Spleen (tissue), 7 donors: ENCODE results near the gene KAT6B.

ENCODE experiments used
- CTCF ChIP-seq, 11 experiments: fragments of 200-600 bp in 7 of 11; fragments of 450-650 bp in 4 of 11; sonication (generic) in 4 of 11; IDR thresholded peaks in 8 of 11; conservative IDR thresholded peaks in 3 of 11; 1 replicate in 7 of 11; 2 replicates in 4 of 11; pipeline versions ENCODE4 v1.4.0 to v1.8.0; 2016 to 2021; ENCODE audit warnings: antibody characterized with exemption in 11 of 11, inconsistent platforms in 4 of 11, mild to moderate bottlenecking in 1 of 11
- POLR2A ChIP-seq, 3 donors: fragments of 450-650 bp; IDR thresholded peaks; one replicate each; pipeline ENCODE4 v1.5.1; 2017; ENCODE audit warnings: antibody characterized with exemption in 3 of 3, mild to moderate bottlenecking in 1 of 3
- POLR2AphosphoS5 ChIP-seq, 3 donors: sonication (generic); formaldehyde crosslinking; IDR thresholded peaks; one replicate each; pipeline ENCODE4 v1.5.1; 2017; ENCODE audit warnings: antibody characterized with exemption in 3 of 3
- donor health status: DM: no; HTN: no; CAD: no; lungs with moderate emphysema.
- donor health status: DM: no; HTN: no; CAD: no.
- donor health status: DM: no; HTN: no; CAD: no.

GRCh38 chr10:74957285-74957961 lies 131.0 kb downstream of the KAT6B start:
- TF ChIP-seq CTCF (IDR thresholded peaks at IDR 0.05 in 8 of 11, conservative IDR thresholded peaks at IDR 0.05 in 3 of 11) (no peak), POLR2A (IDR thresholded peaks at IDR 0.05) (no peak), POLR2AphosphoS5 (IDR thresholded peaks at IDR 0.05) (no peak)
